ENCODE data around the gene MUSK.

The MUSK gene

GRCh38 chr9:110751971-110752370 lies 83.4 kb downstream of the MUSK start:
- in situ Hi-C loops (cut with HindIII; ENCODE audit: low sequenced_read_pairs): no loop called here
- TF ChIP-seq CTCF (IDR thresholded peaks at IDR 0.05; ENCODE audit: low read depth, low read length): no peak
- DNase-seq (ENCODE audit: low read depth, low spot score): no peak
- H3K4me3 ChIP-seq (ENCODE audit: low read depth, low read length): no peak overlapping the region

GRCh38 chr9:110752766-110753165 lies 84.2 kb downstream of the MUSK start:
- in situ Hi-C loops (cut with HindIII; ENCODE audit: low sequenced_read_pairs): no loop called here
- DNase-seq (ENCODE audit: low read depth, low spot score): peak; percentile 94
- no peak overlapping the region for H3K4me3 ChIP-seq (ENCODE audit: low read depth, low read length)
- no peak for TF ChIP-seq CTCF (IDR thresholded peaks at IDR 0.05; ENCODE audit: low read depth, low read length)

GRCh38 chr9:110753731-110754231 lies 85.2 kb downstream of the MUSK start:
- H3K4me3 ChIP-seq (ENCODE audit: low read depth, low read length): no peak overlapping the region
- TF ChIP-seq CTCF (IDR thresholded peaks at IDR 0.05; ENCODE audit: low read depth, low read length): no peak
- DNase-seq (ENCODE audit: low read depth, low spot score): peak; percentile 32
- in situ Hi-C loops (cut with HindIII; ENCODE audit: low sequenced_read_pairs): no loop called here

- in situ Hi-C loops (cut with HindIII; ENCODE audit: low sequenced_read_pairs): no loop called here
- no peak for TF ChIP-seq CTCF (IDR thresholded peaks at IDR 0.05; ENCODE audit: low read depth, low read length)
- H3K4me3 ChIP-seq (ENCODE audit: low read depth, low read length): no peak overlapping the region
- no peak for DNase-seq (ENCODE audit: low read depth, low spot score)
Observed at GRCh38 chr9:110755179-110755578, 86.6 kb downstream of the MUSK start.

- H3K4me3 ChIP-seq (ENCODE audit: low read depth, low read length): no peak overlapping the region
- TF ChIP-seq CTCF (IDR thresholded peaks at IDR 0.05; ENCODE audit: low read depth, low read length): no peak
- in situ Hi-C loops (cut with HindIII; ENCODE audit: low sequenced_read_pairs): no loop called here
- DNase-seq (ENCODE audit: low read depth, low spot score): no peak
Observed at GRCh38 chr9:110758201-110758600, 89.6 kb downstream of the MUSK start.

GRCh38 chr9:110762783-110763182 lies 94.2 kb downstream of the MUSK start:
- in situ Hi-C loops (cut with HindIII; ENCODE audit: low sequenced_read_pairs): no loop called here
- DNase-seq (ENCODE audit: low read depth, low spot score): no peak
- no peak overlapping the region for H3K4me3 ChIP-seq (ENCODE audit: low read depth, low read length)
- no peak for TF ChIP-seq CTCF (IDR thresholded peaks at IDR 0.05; ENCODE audit: low read depth, low read length)

- DNase-seq (ENCODE audit: low read depth, low spot score): no peak
- in situ Hi-C loops (cut with HindIII; ENCODE audit: low sequenced_read_pairs): no loop called here
Observed at GRCh38 chr9:110763568-110763967, 95.0 kb downstream of the MUSK start.

More at GRCh38 chr9:110763568-110763967, 95.0 kb downstream of the MUSK start:
- no peak for TF ChIP-seq CTCF (IDR thresholded peaks at IDR 0.05; ENCODE audit: low read depth, low read length)
- no peak overlapping the region for H3K4me3 ChIP-seq (ENCODE audit: low read depth, low read length)

Measured in astrocyte of the spinal cord (primary cell).